ENCODE data around the gene TSHZ2.

TSHZ2 gene

GRCh38 chr20:53439616-53440015 is 467.5 kb downstream of the TSHZ2 start:
- peaks cover 0 to 12% (median 5%) of the 10 kb centered on the region in 5 donors for H3K4me1 ChIP-seq (ENCODE audit: control insufficient read depth in 5 of 5, insufficient read depth in 5 of 5, low read length in 5 of 5)
- no peak overlapping the region for H3K9ac ChIP-seq (ENCODE audit: low read length in 5 of 5)
- no peaks in the 10 kb centered on the region for H3K36me3 ChIP-seq (ENCODE audit: control insufficient read depth in 5 of 5, insufficient read depth in 5 of 5, low read length in 5 of 5)
- no peaks in the 10 kb centered on the region for H3K9me3 ChIP-seq (ENCODE audit: control insufficient read depth in 5 of 5, low read length in 5 of 5)
- no peaks in the 10 kb centered on the region for H3K27me3 ChIP-seq (ENCODE audit: control insufficient read depth in 5 of 5, insufficient read depth in 4 of 5, low read length in 5 of 5)
- H3K4me3 ChIP-seq (ENCODE audit: low read depth in 1 of 5, low read length in 5 of 5) = no peak overlapping the region
- H3K27ac ChIP-seq (ENCODE audit: low read depth, low read length) = no peak overlapping the region

GRCh38 chr20:53444401-53445149 is 472.4 kb downstream of the TSHZ2 start:
- H3K4me3 ChIP-seq (ENCODE audit: low read depth in 1 of 5, low read length in 5 of 5) = no peak overlapping the region
- H3K9me3 ChIP-seq (ENCODE audit: control insufficient read depth in 5 of 5, low read length in 5 of 5) = peaks cover 0 to 20% (median 11%) of the 10 kb centered on the region in 5 donors
- H3K27ac ChIP-seq (ENCODE audit: low read depth, low read length) = no peak overlapping the region
- no peak overlapping the region for H3K9ac ChIP-seq (ENCODE audit: low read length in 5 of 5)
- H3K4me1 ChIP-seq (ENCODE audit: control insufficient read depth in 5 of 5, insufficient read depth in 5 of 5, low read length in 5 of 5) = peaks cover 0 to 17% (median 16%) of the 10 kb centered on the region in 5 donors
- no peaks in the 10 kb centered on the region for H3K27me3 ChIP-seq (ENCODE audit: control insufficient read depth in 5 of 5, insufficient read depth in 4 of 5, low read length in 5 of 5)
- no peaks in the 10 kb centered on the region for H3K36me3 ChIP-seq (ENCODE audit: control insufficient read depth in 5 of 5, insufficient read depth in 5 of 5, low read length in 5 of 5)

- Histone ChIP-seq H3K9ac (ENCODE audit: low read length in 5 of 5) (no peak overlapping the region), H3K4me1 (ENCODE audit: control insufficient read depth in 5 of 5, insufficient read depth in 5 of 5, low read length in 5 of 5) (peaks cover 0 to 17% (median 16%) of the 10 kb centered on the region in 5 donors), H3K4me3 (ENCODE audit: low read depth in 1 of 5, low read length in 5 of 5) (no peak overlapping the region), H3K27ac (ENCODE audit: low read depth, low read length) (no peak overlapping the region), H3K36me3 (ENCODE audit: control insufficient read depth in 5 of 5, insufficient read depth in 5 of 5, low read length in 5 of 5) (no peaks in the 10 kb centered on the region), H3K27me3 (ENCODE audit: control insufficient read depth in 5 of 5, insufficient read depth in 4 of 5, low read length in 5 of 5) (no peaks in the 10 kb centered on the region), H3K9me3 (ENCODE audit: control insufficient read depth in 5 of 5, low read length in 5 of 5) (peaks cover 0 to 27% (median 18%) of the 10 kb centered on the region in 5 donors)
Observed at GRCh38 chr20:53445321-53445731, 473.2 kb downstream of the TSHZ2 start.

GRCh38 chr20:53445932-53446331 is 473.8 kb downstream of the TSHZ2 start:
- Histone ChIP-seq H3K36me3 (ENCODE audit: control insufficient read depth in 5 of 5, insufficient read depth in 5 of 5, low read length in 5 of 5) (no peaks in the 10 kb centered on the region), H3K4me3 (ENCODE audit: low read depth in 1 of 5, low read length in 5 of 5) (no peak overlapping the region), H3K27me3 (ENCODE audit: control insufficient read depth in 5 of 5, insufficient read depth in 4 of 5, low read length in 5 of 5) (no peaks in the 10 kb centered on the region), H3K27ac (ENCODE audit: low read depth, low read length) (no peak overlapping the region), H3K9ac (ENCODE audit: low read length in 5 of 5) (no peak overlapping the region), H3K9me3 (ENCODE audit: control insufficient read depth in 5 of 5, low read length in 5 of 5) (peaks cover 0 to 28% (median 18%) of the 10 kb centered on the region in 5 donors), H3K4me1 (ENCODE audit: control insufficient read depth in 5 of 5, insufficient read depth in 5 of 5, low read length in 5 of 5) (peaks cover 0 to 17% (median 16%) of the 10 kb centered on the region in 5 donors)

- no peak overlapping the region for H3K9ac ChIP-seq (ENCODE audit: low read length in 5 of 5)
- no peaks in the 10 kb centered on the region for H3K27me3 ChIP-seq (ENCODE audit: control insufficient read depth in 5 of 5, insufficient read depth in 4 of 5, low read length in 5 of 5)
- H3K4me3 ChIP-seq (ENCODE audit: low read depth in 1 of 5, low read length in 5 of 5) = no peak overlapping the region
- H3K4me1 ChIP-seq (ENCODE audit: control insufficient read depth in 5 of 5, insufficient read depth in 5 of 5, low read length in 5 of 5) = peaks cover 0 to 17% (median 16%) of the 10 kb centered on the region in 5 donors
- no peaks in the 10 kb centered on the region for H3K36me3 ChIP-seq (ENCODE audit: control insufficient read depth in 5 of 5, insufficient read depth in 5 of 5, low read length in 5 of 5)
- no peak overlapping the region for H3K27ac ChIP-seq (ENCODE audit: low read depth, low read length)
- peaks cover 0 to 28% (median 18%) of the 10 kb centered on the region in 5 donors for H3K9me3 ChIP-seq (ENCODE audit: control insufficient read depth in 5 of 5, low read length in 5 of 5)
Observed at GRCh38 chr20:53447316-53447715, 475.2 kb downstream of the TSHZ2 start.

- no peaks in the 10 kb centered on the region for H3K36me3 ChIP-seq (ENCODE audit: control insufficient read depth in 5 of 5, insufficient read depth in 5 of 5, low read length in 5 of 5)
- no peak overlapping the region for H3K9ac ChIP-seq (ENCODE audit: low read length in 5 of 5)
- H3K4me1 ChIP-seq (ENCODE audit: control insufficient read depth in 5 of 5, insufficient read depth in 5 of 5, low read length in 5 of 5) = peaks cover 0 to 17% (median 16%) of the 10 kb centered on the region in 5 donors
- H3K4me3 ChIP-seq (ENCODE audit: low read depth in 1 of 5, low read length in 5 of 5) = no peak overlapping the region
- H3K27me3 ChIP-seq (ENCODE audit: control insufficient read depth in 5 of 5, insufficient read depth in 4 of 5, low read length in 5 of 5) = no peaks in the 10 kb centered on the region
- H3K9me3 ChIP-seq (ENCODE audit: control insufficient read depth in 5 of 5, low read length in 5 of 5) = peaks cover 0 to 28% (median 18%) of the 10 kb centered on the region in 5 donors
- no peak overlapping the region for H3K27ac ChIP-seq (ENCODE audit: low read depth, low read length)
Observed at GRCh38 chr20:53448426-53448825, 476.3 kb downstream of the TSHZ2 start.

- H3K27me3 ChIP-seq (ENCODE audit: control insufficient read depth in 5 of 5, insufficient read depth in 4 of 5, low read length in 5 of 5) = no peaks in the 10 kb centered on the region
- H3K4me3 ChIP-seq (ENCODE audit: low read depth in 1 of 5, low read length in 5 of 5) = no peak overlapping the region
- H3K9me3 ChIP-seq (ENCODE audit: control insufficient read depth in 5 of 5, low read length in 5 of 5) = peaks cover 0 to 28% (median 18%) of the 10 kb centered on the region in 5 donors
- H3K9ac ChIP-seq (ENCODE audit: low read length in 5 of 5) = no peak overlapping the region
- H3K4me1 ChIP-seq (ENCODE audit: control insufficient read depth in 5 of 5, insufficient read depth in 5 of 5, low read length in 5 of 5) = peaks cover 0 to 17% (median 16%) of the 10 kb centered on the region in 5 donors
- H3K36me3 ChIP-seq (ENCODE audit: control insufficient read depth in 5 of 5, insufficient read depth in 5 of 5, low read length in 5 of 5) = no peaks in the 10 kb centered on the region
- no peak overlapping the region for H3K27ac ChIP-seq (ENCODE audit: low read depth, low read length)
Observed at GRCh38 chr20:53448875-53449274, 476.7 kb downstream of the TSHZ2 start.

- Histone ChIP-seq H3K27me3 (ENCODE audit: control insufficient read depth in 5 of 5, insufficient read depth in 4 of 5, low read length in 5 of 5) (no peaks in the 10 kb centered on the region), H3K4me1 (ENCODE audit: control insufficient read depth in 5 of 5, insufficient read depth in 5 of 5, low read length in 5 of 5) (no peaks in the 10 kb centered on the region), H3K9ac (ENCODE audit: low read length in 5 of 5) (no peak overlapping the region), H3K4me3 (ENCODE audit: low read depth in 1 of 5, low read length in 5 of 5) (no peak overlapping the region), H3K27ac (ENCODE audit: low read depth, low read length) (no peak overlapping the region), H3K36me3 (ENCODE audit: control insufficient read depth in 5 of 5, insufficient read depth in 5 of 5, low read length in 5 of 5) (no peaks in the 10 kb centered on the region), H3K9me3 (ENCODE audit: control insufficient read depth in 5 of 5, low read length in 5 of 5) (peaks cover 0 to 27% (median 20%) of the 10 kb centered on the region in 5 donors)
Observed at GRCh38 chr20:53453076-53453475, 480.9 kb downstream of the TSHZ2 start.

- no peak overlapping the region for H3K4me3 ChIP-seq (ENCODE audit: low read depth in 1 of 5, low read length in 5 of 5)
- H3K27ac ChIP-seq (ENCODE audit: low read depth, low read length) = no peak overlapping the region
- H3K9ac ChIP-seq (ENCODE audit: low read length in 5 of 5) = no peak overlapping the region
- peaks cover 0 to 13% (median 9%) of the 10 kb centered on the region in 5 donors for H3K9me3 ChIP-seq (ENCODE audit: control insufficient read depth in 5 of 5, low read length in 5 of 5)
- H3K27me3 ChIP-seq (ENCODE audit: control insufficient read depth in 5 of 5, insufficient read depth in 4 of 5, low read length in 5 of 5) = no peaks in the 10 kb centered on the region
- H3K36me3 ChIP-seq (ENCODE audit: control insufficient read depth in 5 of 5, insufficient read depth in 5 of 5, low read length in 5 of 5) = no peaks in the 10 kb centered on the region
- H3K4me1 ChIP-seq (ENCODE audit: control insufficient read depth in 5 of 5, insufficient read depth in 5 of 5, low read length in 5 of 5) = no peaks in the 10 kb centered on the region
Observed at GRCh38 chr20:53454675-53455276, 482.6 kb downstream of the TSHZ2 start.
